Mucosa of rectum (tissue), 2 donors: ENCODE data around the gene LRFN3.
A peak's percentile ranks its signal among the peaks of the same experiment; 100 is the strongest.
"Not testable (repeated sequence)": the region's sequence is repeated elsewhere in the genome, so short reads cannot be mapped to it uniquely, and the experiment has no call there.

Experiments used
- H3K27ac ChIP-seq, 2 donors: one replicate each; pipeline ENCODE4 v1.7.0; 2013; ENCODE audit warnings: inconsistent platforms in 2 of 2, low read depth in 2 of 2, low read length in 2 of 2
- H3K27me3 ChIP-seq, 2 donors: one replicate each; pipeline ENCODE4 v1.7.0; 2013; ENCODE audit warnings: low read length in 2 of 2; ENCODE audit not compliant: control insufficient read depth in 2 of 2, insufficient read depth in 2 of 2
- H3K36me3 ChIP-seq, 2 donors: one replicate each; pipeline ENCODE4 v1.7.0; 2013; ENCODE audit warnings: low read length in 2 of 2; ENCODE audit not compliant: control insufficient read depth in 2 of 2, insufficient read depth in 2 of 2
- H3K4me1 ChIP-seq, 2 donors: one replicate each; pipeline ENCODE4 v1.7.0; 2013; ENCODE audit warnings: low read length in 2 of 2, mild to moderate bottlenecking in 1 of 2; ENCODE audit not compliant: control insufficient read depth in 2 of 2, insufficient read depth in 2 of 2
- H3K4me3 ChIP-seq, 2 donors: one replicate each; pipeline ENCODE4 v1.7.0; 2013; ENCODE audit warnings: low read length in 2 of 2
- H3K9ac ChIP-seq, 2 donors: one replicate each; pipeline ENCODE4 v1.7.0; 2013; ENCODE audit warnings: low read length in 2 of 2, low read depth in 1 of 2, mild to moderate bottlenecking in 1 of 2
- H3K9me3 ChIP-seq, 2 donors: one replicate each; pipeline ENCODE4 v1.7.0; 2013; ENCODE audit warnings: low read length in 2 of 2; ENCODE audit not compliant: control insufficient read depth in 2 of 2
- donor health status: healthy.
- donor health status: Normal muscosa, but diverticular disease.

LRFN3 gene, protein sequence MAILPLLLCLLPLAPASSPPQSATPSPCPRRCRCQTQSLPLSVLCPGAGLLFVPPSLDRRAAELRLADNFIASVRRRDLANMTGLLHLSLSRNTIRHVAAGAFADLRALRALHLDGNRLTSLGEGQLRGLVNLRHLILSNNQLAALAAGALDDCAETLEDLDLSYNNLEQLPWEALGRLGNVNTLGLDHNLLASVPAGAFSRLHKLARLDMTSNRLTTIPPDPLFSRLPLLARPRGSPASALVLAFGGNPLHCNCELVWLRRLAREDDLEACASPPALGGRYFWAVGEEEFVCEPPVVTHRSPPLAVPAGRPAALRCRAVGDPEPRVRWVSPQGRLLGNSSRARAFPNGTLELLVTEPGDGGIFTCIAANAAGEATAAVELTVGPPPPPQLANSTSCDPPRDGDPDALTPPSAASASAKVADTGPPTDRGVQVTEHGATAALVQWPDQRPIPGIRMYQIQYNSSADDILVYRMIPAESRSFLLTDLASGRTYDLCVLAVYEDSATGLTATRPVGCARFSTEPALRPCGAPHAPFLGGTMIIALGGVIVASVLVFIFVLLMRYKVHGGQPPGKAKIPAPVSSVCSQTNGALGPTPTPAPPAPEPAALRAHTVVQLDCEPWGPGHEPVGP

DNA sequence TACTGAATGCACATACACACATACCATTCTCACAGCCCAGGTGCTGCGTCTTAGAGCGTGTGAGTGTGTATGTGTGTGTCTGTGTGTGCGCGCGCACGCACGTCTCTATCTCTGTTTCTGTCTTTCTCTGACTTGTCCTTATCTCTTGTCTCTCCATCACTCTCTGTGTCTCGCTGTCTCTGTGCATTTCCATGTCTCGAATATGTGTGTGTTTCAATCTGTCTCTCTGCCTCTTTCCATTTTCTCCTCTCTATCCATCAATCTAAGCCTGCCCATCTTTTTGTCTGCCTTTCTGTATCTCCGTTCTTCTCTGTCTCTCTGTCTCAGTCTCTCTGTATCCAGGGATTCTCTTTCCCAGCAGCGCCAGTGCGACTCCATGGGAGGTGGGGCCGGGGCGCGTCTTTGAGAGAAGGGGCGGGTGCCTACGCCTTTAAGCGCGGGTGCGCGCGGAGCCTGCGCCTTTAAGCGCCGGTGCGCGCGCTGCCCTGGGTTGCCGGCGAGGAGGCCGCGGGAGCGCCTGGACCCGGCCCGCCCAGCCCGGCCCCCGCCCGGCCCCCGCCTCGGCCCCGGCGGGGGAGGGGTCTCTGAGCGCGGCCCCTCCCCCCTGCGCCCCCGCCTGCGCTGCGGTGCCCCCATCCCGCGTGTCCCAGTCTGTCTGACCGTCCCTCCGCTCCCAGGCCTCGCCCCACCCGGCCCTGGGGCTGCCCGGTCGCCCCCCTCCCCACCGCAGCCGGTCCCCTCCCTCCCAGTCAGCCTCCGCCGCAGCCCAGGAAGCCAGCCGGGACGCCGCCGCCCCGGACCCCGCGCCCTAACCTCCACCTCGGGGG lies at the start of gene LRFN3:
LRFN3 (plus strand) TSS at position 464 of the 827 bp plus-strand sequence. CDS start 3,052 bp downstream, outside the sequence.
- Histone ChIP-seq H3K27ac (peak within 1 kb of the TSS in 1 of 2 donors; percentile 38), H3K36me3 (no peaks in the 10 kb centered on the region), H3K9me3 (no peaks in the 10 kb centered on the region), H3K27me3 (no peaks in the 10 kb centered on the region), H3K4me1 (peaks cover 21 to 22% of the 10 kb centered on the region in 2 donors), H3K9ac (peak within 1 kb of the TSS; percentile 68 to 70), H3K4me3 (peak within 1 kb of the TSS; percentile 80 to 87)

DNA sequence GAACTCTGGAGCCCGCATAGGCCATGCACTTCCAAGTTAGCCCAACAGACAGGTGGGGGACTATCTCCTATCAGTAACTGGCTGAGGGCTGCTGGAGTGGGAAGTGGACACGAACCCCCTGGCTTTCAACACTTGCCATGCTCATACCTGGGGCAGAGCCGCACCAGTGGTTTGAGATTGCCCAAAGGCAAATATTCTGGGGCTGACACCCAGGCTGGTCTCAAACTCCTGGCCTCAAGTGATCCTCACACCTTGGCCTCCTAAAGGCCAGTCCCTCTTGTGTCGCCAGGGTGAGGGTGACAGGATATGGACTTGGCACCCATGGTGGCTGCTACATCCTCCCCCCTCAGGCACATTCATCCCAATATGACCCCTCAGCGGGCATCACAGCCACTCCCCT lies 49.0 kb upstream of the LRFN3 start:
- Histone ChIP-seq H3K4me3 (no peak overlapping the region), H3K27me3 (no peaks in the 10 kb centered on the region), H3K4me1 (no peaks in the 10 kb centered on the region), H3K9ac (no peak overlapping the region), H3K36me3 (peaks cover 13 to 33% of the 10 kb centered on the region in 2 donors), H3K9me3 (no peaks in the 10 kb centered on the region), H3K27ac (no peak overlapping the region)

DNA sequence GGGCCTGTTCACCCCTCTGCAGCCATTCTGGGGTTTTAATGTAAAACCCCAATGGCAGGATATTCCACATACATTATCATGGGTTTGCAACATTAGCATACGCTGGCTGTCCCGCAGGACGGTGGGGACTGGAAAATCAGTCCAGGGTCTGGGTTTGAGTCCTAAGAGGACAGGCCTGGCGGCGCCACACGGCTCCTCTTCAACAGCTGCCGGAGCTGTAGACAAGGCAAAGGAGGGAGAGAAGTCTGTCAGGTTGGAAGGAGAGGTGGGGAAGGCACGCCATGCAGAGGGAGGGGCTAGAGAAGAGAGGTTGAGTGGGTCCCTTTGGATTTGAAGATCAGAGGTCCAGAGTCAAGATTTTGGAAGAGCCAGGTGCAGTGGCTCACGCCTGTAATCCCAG lies 47.8 kb upstream of the LRFN3 start:
- Histone ChIP-seq H3K9ac (no peak overlapping the region), H3K27ac (no peak overlapping the region), H3K9me3 (no peaks in the 10 kb centered on the region), H3K27me3 (no peaks in the 10 kb centered on the region), H3K36me3 (peaks cover 16 to 37% of the 10 kb centered on the region in 2 donors), H3K4me1 (no peaks in the 10 kb centered on the region), H3K4me3 (no peak overlapping the region)

DNA sequence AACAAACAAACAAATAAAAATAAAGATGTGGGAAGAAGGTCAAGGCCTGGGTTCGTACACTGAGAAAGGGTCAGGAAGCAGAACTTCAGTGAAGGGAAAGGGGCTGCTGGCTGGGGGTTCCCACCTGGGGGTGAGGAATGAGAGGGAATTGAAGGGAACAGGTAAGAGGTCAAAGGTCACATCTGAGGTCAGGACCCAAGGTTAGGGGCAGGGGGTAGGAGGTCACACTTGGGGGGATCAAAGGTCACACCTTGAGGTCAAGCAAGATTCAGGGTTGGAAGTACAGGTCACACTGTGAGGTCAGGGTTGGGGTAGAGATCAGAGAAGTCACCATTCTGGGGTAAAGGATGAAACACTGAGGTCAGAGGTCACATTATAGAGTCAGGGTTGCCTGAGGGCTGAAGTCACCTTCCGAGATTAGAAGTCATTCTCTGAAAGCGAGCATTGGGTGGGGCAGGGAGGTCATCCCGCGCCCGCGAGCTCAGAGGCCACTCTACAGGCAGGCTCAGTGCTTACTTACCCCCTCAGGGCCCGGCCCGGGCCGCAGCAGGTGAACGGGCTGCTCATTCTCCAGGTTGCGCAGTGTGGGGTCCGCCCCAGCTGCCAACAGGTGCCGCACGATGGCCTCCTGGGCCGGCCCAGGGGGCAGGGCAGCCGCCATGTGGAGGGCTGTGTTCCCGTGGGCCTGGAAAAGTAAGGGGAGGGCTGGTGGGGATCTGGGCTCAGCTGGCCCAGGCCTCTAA lies 46.6 kb upstream of the LRFN3 start:
- Histone ChIP-seq H3K4me3 (no peak overlapping the region), H3K36me3 (peaks cover 16 to 42% of the 10 kb centered on the region in 2 donors), H3K27me3 (no peaks in the 10 kb centered on the region), H3K4me1 (no peaks in the 10 kb centered on the region), H3K9ac (no peak overlapping the region), H3K9me3 (no peaks in the 10 kb centered on the region), H3K27ac (no peak overlapping the region)

DNA sequence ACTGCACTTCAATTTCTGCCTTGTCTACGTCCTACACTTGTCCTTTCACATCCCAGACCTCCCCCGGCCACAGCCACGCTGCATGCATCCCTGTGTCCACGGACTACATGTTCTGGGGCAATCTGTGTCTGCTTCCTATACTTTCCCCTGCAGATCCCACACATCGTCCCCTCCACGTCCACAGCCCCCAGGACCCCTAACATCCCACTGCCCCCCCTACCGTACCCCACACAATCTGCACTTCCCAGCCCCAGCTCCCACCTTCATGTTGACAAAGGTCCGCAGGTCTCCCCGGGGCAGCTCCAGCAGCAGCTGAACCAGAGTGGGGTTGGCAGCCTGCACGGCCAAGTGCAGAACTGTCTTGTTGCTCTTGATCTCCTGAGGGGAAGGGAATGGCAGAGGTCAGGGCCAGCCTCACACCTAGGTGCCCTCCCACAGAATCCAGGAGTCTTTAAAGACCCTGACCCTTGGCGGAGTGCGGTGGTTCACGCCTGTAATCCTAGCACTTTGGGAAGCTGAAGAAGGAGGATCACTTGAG lies 46.0 kb upstream of the LRFN3 start:
- H3K9ac ChIP-seq, result no peak overlapping the region
- H3K27me3 ChIP-seq, result no peaks in the 10 kb centered on the region
- H3K4me3 ChIP-seq, result no peak overlapping the region
- H3K36me3 ChIP-seq, result peaks cover 16 to 45% of the 10 kb centered on the region in 2 donors
- H3K27ac ChIP-seq, result no peak overlapping the region
- H3K4me1 ChIP-seq, result no peaks in the 10 kb centered on the region
- H3K9me3 ChIP-seq, result no peaks in the 10 kb centered on the region

DNA sequence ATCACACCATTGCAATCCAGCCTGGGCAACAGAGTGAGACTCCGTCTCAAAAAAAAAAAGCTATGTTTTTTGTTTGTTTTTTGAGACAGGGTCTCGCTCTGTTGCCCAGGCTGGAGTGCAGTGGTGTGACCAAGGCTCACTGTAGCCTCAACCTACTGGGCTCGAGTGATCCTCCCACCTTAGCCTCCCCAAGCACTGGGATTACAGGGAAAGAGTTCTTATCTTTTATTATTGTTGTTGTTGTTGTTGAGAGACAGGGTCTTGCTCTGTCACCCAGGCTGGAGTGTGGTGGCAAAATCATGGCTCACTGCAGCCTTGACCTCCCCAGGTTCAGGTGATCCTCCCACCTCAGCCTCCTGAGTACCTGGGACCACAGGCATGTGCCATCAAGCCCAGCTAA lies 44.4 kb upstream of the LRFN3 start:
- H3K27ac ChIP-seq, H3K9me3 ChIP-seq, H3K27me3 ChIP-seq, H3K4me1 ChIP-seq, H3K4me3 ChIP-seq, H3K9ac ChIP-seq: not testable (repeated sequence)
- peaks cover 23 to 58% of the 10 kb centered on the region in 2 donors for H3K36me3 ChIP-seq

DNA sequence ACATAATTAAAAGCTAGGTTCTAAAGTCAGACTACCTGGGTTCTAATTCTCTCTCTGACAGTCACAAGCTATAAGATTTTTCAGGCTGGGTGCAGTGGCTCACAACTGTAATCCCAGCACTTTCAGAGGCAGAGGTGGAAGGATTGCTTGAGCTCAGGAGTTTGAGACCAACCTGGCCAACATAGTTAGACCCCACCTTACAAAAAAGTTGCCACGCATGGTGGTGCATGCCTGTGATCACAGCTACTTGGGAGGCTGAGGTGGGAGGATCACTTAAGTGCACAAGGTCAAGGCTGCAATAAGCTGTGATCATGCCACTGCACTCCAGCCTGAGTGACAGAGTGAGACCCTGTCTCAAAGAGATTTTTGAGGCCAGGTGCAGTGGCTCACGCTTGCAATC lies 41.8 kb upstream of the LRFN3 start:
- Histone ChIP-seq H3K27ac (no peak overlapping the region), H3K36me3 (peaks cover 22 to 50% of the 10 kb centered on the region in 2 donors), H3K9ac (no peak overlapping the region)

DNA sequence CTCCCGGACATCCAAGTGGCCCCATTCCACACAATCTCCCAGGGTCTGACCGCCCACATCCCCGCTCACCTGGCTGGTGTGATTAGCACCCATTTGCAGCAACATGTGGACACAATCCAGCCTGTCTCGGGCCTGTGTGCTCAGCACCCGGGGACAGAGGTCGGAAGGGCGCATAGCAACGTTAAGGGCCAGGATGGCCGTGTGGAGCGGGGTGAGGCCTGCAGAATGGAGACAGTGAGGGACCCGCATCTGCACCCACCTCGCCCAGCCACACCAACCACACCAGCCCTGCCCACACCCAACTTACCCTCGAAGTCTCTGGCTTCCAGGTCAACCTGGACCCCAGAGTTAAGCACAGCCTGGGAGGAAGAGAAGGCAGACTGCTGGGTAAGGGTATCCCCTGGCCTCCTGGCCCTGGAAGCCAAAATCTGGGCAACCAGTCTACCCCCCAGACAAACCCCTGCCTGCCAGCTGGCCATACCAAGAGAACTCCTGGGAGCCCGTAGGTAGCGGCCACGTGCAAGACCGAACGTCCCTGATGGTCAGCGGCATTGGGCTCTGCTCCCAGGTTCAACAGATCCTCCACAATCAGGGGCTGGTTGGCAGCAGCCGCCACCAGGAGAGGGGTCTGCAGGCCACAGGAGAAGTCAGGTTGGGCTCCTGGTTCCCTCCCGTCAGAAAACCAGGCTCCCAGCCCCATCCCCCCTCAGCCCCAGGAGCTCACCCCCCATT lies 40.1 kb upstream of the LRFN3 start:
- peaks cover 7 to 8% of the 10 kb centered on the region in 2 donors for H3K4me1 ChIP-seq
- H3K27ac ChIP-seq, result no peak overlapping the region
- H3K4me3 ChIP-seq, result no peak overlapping the region
- no peak overlapping the region for H3K9ac ChIP-seq
- H3K27me3 ChIP-seq, result no peaks in the 10 kb centered on the region
- no peaks in the 10 kb centered on the region for H3K9me3 ChIP-seq
- H3K36me3 ChIP-seq, result peaks cover 10 to 33% of the 10 kb centered on the region in 2 donors

More for the DNA sequence above, 41.8 kb upstream of the LRFN3 start:
- H3K4me1 ChIP-seq, result peaks cover 7 to 8% of the 10 kb centered on the region in 2 donors
- no peaks in the 10 kb centered on the region for H3K27me3 ChIP-seq
- H3K4me3 ChIP-seq, result no peak overlapping the region
- H3K9me3 ChIP-seq, result no peaks in the 10 kb centered on the region

DNA sequence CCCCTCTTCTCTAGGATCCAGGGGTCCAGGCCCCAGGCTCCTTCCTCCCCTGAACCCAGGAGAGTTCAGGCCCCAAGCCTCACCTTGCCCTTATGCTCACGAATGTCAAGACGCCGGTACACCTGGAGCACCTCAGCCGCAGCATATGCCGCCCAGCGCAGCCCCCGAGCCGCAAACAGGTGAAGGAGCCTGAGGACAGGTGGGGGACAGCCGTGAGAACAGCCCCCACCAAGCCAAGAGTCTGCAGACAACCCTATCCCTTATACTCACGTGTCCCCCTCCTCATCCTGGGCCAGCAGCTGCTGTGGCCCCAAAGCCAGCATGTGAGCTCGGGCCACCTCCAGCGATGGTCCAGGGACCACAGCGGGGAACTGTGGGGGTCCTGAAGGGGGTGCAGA lies 39.5 kb upstream of the LRFN3 start:
- H3K27ac ChIP-seq, result no peak overlapping the region
- H3K4me1 ChIP-seq, result peaks cover 8 to 11% of the 10 kb centered on the region in 2 donors
- no peak overlapping the region for H3K4me3 ChIP-seq
- H3K9ac ChIP-seq, result no peak overlapping the region
- H3K36me3 ChIP-seq, result peaks cover 10 to 32% of the 10 kb centered on the region in 2 donors
- no peaks in the 10 kb centered on the region for H3K9me3 ChIP-seq
- no peaks in the 10 kb centered on the region for H3K27me3 ChIP-seq
